Endothelial cell of umbilical vein (primary cell): Measurements from ENCODE around the gene NEUROG1. TPM values are rescaled to one million over a fixed set of nuclear protein-coding genes. Genes with fewer than 3 reads are reported as not detected.
A peak's percentile ranks its signal among the peaks of the same experiment; 100 is the strongest.

Experiments
- Bru-seq: library from RNA; stranded (reverse); fragments of 400-500 nt; gene quantifications from one replicate; lab custom pipeline; 2021; lab: Mats Ljungman, UMichigan
- BruChase-seq, 2 experiments: library from RNA; stranded (reverse); fragments of 400-500 nt; gene quantifications; one replicate each; lab custom pipeline; 2021; lab: Mats Ljungman, UMichigan
- BruUV-seq: library from RNA; stranded (reverse); fragments of 400-500 nt; replicated peaks from 2 replicates; lab custom pipeline; 2021; lab: Mats Ljungman, UMichigan
- CTCF ChIA-PET: fragments of 300-600, 350-600 bp; sonication (Branson Sonifier 250); formaldehyde crosslinking; loops from one replicate; lab custom pipeline; 2021; ENCODE audit warnings: antibody characterized with exemption, inconsistent platforms; lab: Charles Lee
- POLR2A ChIA-PET: fragments of 300-600, 350-600 bp; sonication (Branson Sonifier 250); formaldehyde crosslinking; loops from one replicate; lab custom pipeline; 2021; ENCODE audit warnings: antibody characterized with exemption, inconsistent platforms; lab: Charles Lee
- DNase-seq: peaks from one replicate; pipeline ENCODE4 v3.0.0-alpha.2; 2011; ENCODE audit warnings: low read depth, low spot score
- FAIRE-seq: peaks from 2 replicates; lab custom pipeline; 2011; peaks lifted over from hg19 to GRCh38; lab: Jason Lieb, UNC
- H2AFZ ChIP-seq: 2 replicates; pipeline ENCODE4 v1.6.0; 2012; ENCODE audit warnings: low read depth, low read length, control low read depth, inconsistent platforms
- H3K27ac ChIP-seq: 2 replicates; pipeline ENCODE4 v1.5.1; 2011; ENCODE audit warnings: low read depth, mild to moderate bottlenecking, control low read depth, low read length, moderate library complexity; ENCODE audit not compliant: insufficient read depth
- H3K27me3 ChIP-seq, 2 experiments: 2 replicates each; pipeline versions ENCODE4 v1.6.0 to v1.6.1; 2011; ENCODE audit warnings: low read length in 2 of 2, mixed read lengths in 1 of 2; ENCODE audit not compliant: control insufficient read depth in 2 of 2, insufficient read depth in 2 of 2
- H3K36me3 ChIP-seq, 2 experiments: 2 replicates in 1 of 2; 3 replicates in 1 of 2; pipeline ENCODE4 v1.5.1; 2011; ENCODE audit warnings: low read length in 2 of 2, mild to moderate bottlenecking in 1 of 2, moderate library complexity in 1 of 2; ENCODE audit not compliant: control insufficient read depth in 2 of 2, insufficient read depth in 2 of 2; ENCODE audit errors: extremely low read depth in 1 of 2
- H3K4me1 ChIP-seq: 3 replicates; pipeline ENCODE4 v1.5.1; 2011; ENCODE audit warnings: mild to moderate bottlenecking, low read length; ENCODE audit not compliant: control insufficient read depth, insufficient read depth; ENCODE audit errors: extremely low read depth
- H3K4me2 ChIP-seq: 2 replicates; pipeline ENCODE4 v1.6.1; 2011; ENCODE audit warnings: low read length, control low read depth, mixed read lengths; ENCODE audit not compliant: insufficient read depth
- H3K4me3 ChIP-seq, 3 experiments: fragments of 200-600 bp in 1 of 3; sonication (generic), shearing (Covaris generic) in 1 of 3; replicated peaks in 1 of 3; 2 replicates each; pipeline ENCODE4 v1.5.1; 2011 to 2016; ENCODE audit warnings: control low read depth in 3 of 3, low read length in 3 of 3, mild to moderate bottlenecking in 2 of 3, inconsistent platforms in 1 of 3, low read depth in 1 of 3, moderate library complexity in 1 of 3; ENCODE audit not compliant: insufficient read depth in 1 of 3
- H3K79me2 ChIP-seq: 2 replicates; pipeline ENCODE4 v1.6.0; 2012; ENCODE audit warnings: low read length, inconsistent platforms; ENCODE audit not compliant: control insufficient read depth, insufficient read depth
- H3K9ac ChIP-seq: replicated peaks from 2 replicates; pipeline ENCODE3; 2011; ENCODE audit warnings: low read length, control low read depth; ENCODE audit not compliant: insufficient read depth; ENCODE audit errors: extremely low read depth
- H3K9me1 ChIP-seq: replicated peaks from 3 replicates; pipeline ENCODE4 v1.6.0; 2011; ENCODE audit warnings: mild to moderate bottlenecking, low read length; ENCODE audit not compliant: control insufficient read depth, insufficient read depth; ENCODE audit errors: extremely low read depth
- H3K9me3 ChIP-seq: replicated peaks from 2 replicates; pipeline ENCODE4 v1.5.1; 2012; ENCODE audit warnings: low read length, inconsistent platforms; ENCODE audit not compliant: control insufficient read depth, insufficient read depth
- H4K20me1 ChIP-seq: replicated peaks from 2 replicates; pipeline ENCODE3; 2011; ENCODE audit warnings: mild to moderate bottlenecking, low read length; ENCODE audit not compliant: control insufficient read depth, insufficient read depth; ENCODE audit errors: extremely low read depth
- EZH2 ChIP-seq: IDR thresholded peaks from 2 replicates; pipeline ENCODE4 v1.6.1; 2012; ENCODE audit warnings: borderline replicate concordance, low read depth, mild to moderate bottlenecking, moderate library complexity, low read length, inconsistent platforms; ENCODE audit not compliant: severe bottlenecking
- GATA2 ChIP-seq: IDR thresholded peaks from 2 replicates; pipeline ENCODE4 v1.7.0; 2011; ENCODE audit warnings: low read depth, mild to moderate bottlenecking, moderate library complexity, mixed read lengths, low read length; ENCODE audit not compliant: insufficient read length, insufficient read depth
- POLR2A ChIP-seq: IDR thresholded peaks from 2 replicates; pipeline ENCODE4 v1.6.1; 2012; ENCODE audit warnings: low read depth, mild to moderate bottlenecking, control low read depth, low read length
- dilution Hi-C: fragments of 300-500 bp; cut with MboI; formaldehyde crosslinking; loops from one replicate; pipeline ENCODE4 v1.15.0; 2019; ENCODE audit warnings: low sequenced_read_pairs; ENCODE audit not compliant: extremely low pct_ligation_motif_present
- intact Hi-C: fragments of 100-400 bp; cut with micrococcal nuclease; formaldehyde crosslinking; loops from one replicate; pipeline ENCODE4 v1.10.0; 2022
- long read RNA-seq: library from polyadenylated mRNA; stranded (forward); transcript quantifications from one replicate; pipeline ENCODE4 v2.0.0, GENCODE V29; 2021
- polyA minus RNA-seq, 3 experiments: library from RNA; depleted of rRNA, polyadenylated mRNA; stranded (reverse); fragments of >200 nt; gene quantifications; 1 replicate in 1 of 3; 2 replicates in 2 of 3; pipeline ENCODE4 v1.2.3, GENCODE V29; 2011
- polyA plus RNA-seq, 4 experiments: library from polyadenylated mRNA; depleted of rRNA in 3 of 4; stranded (reverse) in 3 of 4; unstranded in 1 of 4; fragments of >200 nt; gene quantifications; 2 replicates each; pipeline versions ENCODE4 v1.2.1 to v1.2.3, GENCODE V29; 2011 to 2012; ENCODE audit warnings: missing spikeins in 1 of 4
- total RNA-seq: library from RNA; stranded (reverse); gene quantifications from 2 replicates; pipeline ENCODE4 v1.2.3, GENCODE V29; 2021

The NEUROG1 gene, protein sequence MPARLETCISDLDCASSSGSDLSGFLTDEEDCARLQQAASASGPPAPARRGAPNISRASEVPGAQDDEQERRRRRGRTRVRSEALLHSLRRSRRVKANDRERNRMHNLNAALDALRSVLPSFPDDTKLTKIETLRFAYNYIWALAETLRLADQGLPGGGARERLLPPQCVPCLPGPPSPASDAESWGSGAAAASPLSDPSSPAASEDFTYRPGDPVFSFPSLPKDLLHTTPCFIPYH
- total RNA-seq (not detected in 2 replicates), polyA plus RNA-seq (not detected in 2 replicates), polyA minus RNA-seq (not detected in 2 replicates), Bru-seq, nascent RNA (not detected), BruChase-seq, experiment 1, labeled RNA remaining after a 6-hour chase (not detected), BruChase-seq, experiment 2, labeled RNA remaining after a 2-hour chase (not detected)
- polyA plus RNA-seq (2011; cell fraction: cytosol; rRNA removed): not detected in 2 replicates
- polyA plus RNA-seq (2011; cell fraction: nucleus; rRNA removed): not detected in 2 replicates
- not detected in 2 replicates for polyA plus RNA-seq (2012)
- polyA minus RNA-seq (2011; cell fraction: cytosol; rRNA and poly(A)+ RNA removed): not detected
- not detected in 2 replicates for polyA minus RNA-seq (2011; cell fraction: nucleus; rRNA and poly(A)+ RNA removed)
- long read RNA-seq: 0 reads

- dilution Hi-C loops (no loop called here), intact Hi-C loops (no loop called here)
- H3K9me1 ChIP-seq: no peaks in the 10 kb centered on the region
- H3K36me3 ChIP-seq: no peaks in the 10 kb centered on the region
- TF ChIP-seq EZH2 (no peak), GATA2 (no peak), POLR2A (no peak)
- ChIA-PET CTCF (interaction anchor here (0.7 kb wide), 1 partner anchor 30 kb away, joined by 3 read pairs; no protein-coding TSS in a partner anchor), POLR2A (no interaction called here)
- H3K4me1 ChIP-seq: no peaks in the 10 kb centered on the region
- H3K9ac ChIP-seq: no peak within 1 kb of the TSS
- peaks cover 75 to 82% of the 10 kb centered on the region in 2 experiments for H3K27me3 ChIP-seq
- no peak for FAIRE-seq
- H4K20me1 ChIP-seq: no peaks in the 10 kb centered on the region
- no peak within 1 kb of the TSS for H3K27ac ChIP-seq
- DNase-seq: no peak
- peak within 1 kb of the TSS; percentile 38 for H2AFZ ChIP-seq
- H3K79me2 ChIP-seq: no peaks in the 10 kb centered on the region
- H3K4me2 ChIP-seq: no peak within 1 kb of the TSS
- no peaks in the 10 kb centered on the region for H3K9me3 ChIP-seq
- no peak within 1 kb of the TSS for H3K4me3 ChIP-seq
- BruUV-seq: no TSS peak
These were observed at the start of gene NEUROG1 for GRCh38 chr5:135535820-135536801. Gene NEUROG1 (minus strand): TSS chr5:135535964. CDS start chr5:135535690, 274 bp downstream.
